Nephron (organoid): Measurements from ENCODE around the gene ZNF565.
A peak's percentile ranks its signal among the peaks of the same experiment; 100 is the strongest.
"Not testable (repeated sequence)": the region's sequence is repeated elsewhere in the genome, so short reads cannot be mapped to it uniquely, and the experiment has no call there.

Experiments used
- H3K27ac Mint-ChIP-seq, 3 experiments: 2 replicates each; pipeline ENCODE4 v1.8.0; 2020; ENCODE audit warnings: mixed read lengths in 3 of 3, mild to moderate bottlenecking in 2 of 3, moderate library complexity in 1 of 3
- H3K27me3 Mint-ChIP-seq: 2 replicates; pipeline ENCODE4 v1.8.0; 2021; ENCODE audit warnings: low read depth, mild to moderate bottlenecking, moderate library complexity, mixed read lengths
- H3K36me3 Mint-ChIP-seq: 2 replicates; pipeline ENCODE4 v1.8.0; 2020; ENCODE audit warnings: low read depth, mixed read lengths
- H3K4me1 Mint-ChIP-seq: 2 replicates; pipeline ENCODE4 v1.8.0; 2020; ENCODE audit warnings: mixed read lengths
- H3K4me3 Mint-ChIP-seq, 3 experiments: 2 replicates each; pipeline ENCODE4 v1.8.0; 2020; ENCODE audit warnings: mild to moderate bottlenecking in 3 of 3, mixed read lengths in 3 of 3, moderate library complexity in 2 of 3
- H3K9me3 Mint-ChIP-seq: 2 replicates; pipeline ENCODE4 v1.8.0; 2020; ENCODE audit warnings: mixed read lengths
- CTCF ChIP-seq, 3 experiments: fragments of 200-600 bp; sonication (generic); IDR thresholded peaks; one replicate each; pipeline ENCODE4 v1.5.0; 2021; ENCODE audit warnings: antibody characterized with exemption in 3 of 3; ENCODE audit not compliant: unreplicated experiment in 3 of 3

Gene ZNF565

GRCh38 chr19:36183245-36183628 lies 31.2 kb downstream of the ZNF565 start:
- H3K36me3 Mint-ChIP-seq: peaks cover 28% of the 10 kb centered on the region

GRCh38 chr19:36182612-36183244 lies 31.7 kb downstream of the ZNF565 start:
- no peak for TF ChIP-seq CTCF (IDR thresholded peaks at IDR 0.05; ENCODE audit: unreplicated experiment in 3 of 3)
- Mint-ChIP-seq H3K9me3 (no peaks in the 10 kb centered on the region), H3K27ac (no peak overlapping the region), H3K4me1 (no peaks in the 10 kb centered on the region), H3K36me3 (peaks cover 28% of the 10 kb centered on the region), H3K27me3 (no peaks in the 10 kb centered on the region), H3K4me3 (no peak overlapping the region)

More at GRCh38 chr19:36183245-36183628, 31.2 kb downstream of the ZNF565 start:
- Mint-ChIP-seq H3K4me3 (no peak overlapping the region), H3K27ac (no peak overlapping the region), H3K9me3 (no peaks in the 10 kb centered on the region), H3K4me1 (no peaks in the 10 kb centered on the region), H3K27me3 (no peaks in the 10 kb centered on the region)
- no peak for TF ChIP-seq CTCF (IDR thresholded peaks at IDR 0.05; ENCODE audit: unreplicated experiment in 3 of 3)

GRCh38 chr19:36179077-36179476 lies 35.4 kb downstream of the ZNF565 start:
- not testable (repeated sequence) for H3K27ac Mint-ChIP-seq, H3K4me1 Mint-ChIP-seq, H3K9me3 Mint-ChIP-seq, H3K27me3 Mint-ChIP-seq, H3K4me3 Mint-ChIP-seq
- H3K36me3 Mint-ChIP-seq: peaks cover 21% of the 10 kb centered on the region

GRCh38 chr19:36173846-36174245 lies 40.6 kb downstream of the ZNF565 start:
- not testable (repeated sequence) for H3K4me1 Mint-ChIP-seq, H3K27me3 Mint-ChIP-seq, H3K4me3 Mint-ChIP-seq, H3K9me3 Mint-ChIP-seq, H3K27ac Mint-ChIP-seq, H3K36me3 Mint-ChIP-seq

GRCh38 chr19:36172852-36173251 lies 41.6 kb downstream of the ZNF565 start:
- H3K9me3 Mint-ChIP-seq: no peaks in the 10 kb centered on the region
- TF ChIP-seq CTCF (IDR thresholded peaks at IDR 0.05; ENCODE audit: unreplicated experiment in 3 of 3): no peak
- H3K4me1 Mint-ChIP-seq: peaks cover 6% of the 10 kb centered on the region
- H3K4me3 Mint-ChIP-seq: no peak overlapping the region
- no peak overlapping the region for H3K27ac Mint-ChIP-seq
- no peaks in the 10 kb centered on the region for H3K27me3 Mint-ChIP-seq
- H3K36me3 Mint-ChIP-seq: peaks cover 4% of the 10 kb centered on the region

- TF ChIP-seq CTCF (IDR thresholded peaks at IDR 0.05; ENCODE audit: unreplicated experiment in 3 of 3): no peak
- H3K4me3 Mint-ChIP-seq: no peak overlapping the region
- peaks cover 6% of the 10 kb centered on the region for H3K4me1 Mint-ChIP-seq
- no peaks in the 10 kb centered on the region for H3K9me3 Mint-ChIP-seq
- peaks cover 12% of the 10 kb centered on the region for H3K36me3 Mint-ChIP-seq
- peak overlapping the region; percentile 54 to 91 (median 60) for H3K27ac Mint-ChIP-seq
- no peaks in the 10 kb centered on the region for H3K27me3 Mint-ChIP-seq
Measured at GRCh38 chr19:36169084-36169760, 45.2 kb downstream of the ZNF565 start.

GRCh38 chr19:36163813-36164212 lies 50.7 kb downstream of the ZNF565 start:
- no peaks in the 10 kb centered on the region for H3K4me1 Mint-ChIP-seq
- no peak overlapping the region for H3K27ac Mint-ChIP-seq
- peaks cover 36% of the 10 kb centered on the region for H3K36me3 Mint-ChIP-seq
- no peak for TF ChIP-seq CTCF (IDR thresholded peaks at IDR 0.05; ENCODE audit: unreplicated experiment in 3 of 3)
- H3K27me3 Mint-ChIP-seq: no peaks in the 10 kb centered on the region
- H3K4me3 Mint-ChIP-seq: no peak overlapping the region
- H3K9me3 Mint-ChIP-seq: no peaks in the 10 kb centered on the region
